Nephron progenitor cell (in vitro differentiated cells): ENCODE data around the gene FLT4.

Experiments used
- DNase-seq: peaks from one replicate; pipeline ENCODE4 v3.0.0; 2021
- H3K27ac Mint-ChIP-seq: 2 replicates; pipeline ENCODE4 v1.8.0; 2021; ENCODE audit warnings: mild to moderate bottlenecking, moderate library complexity, mixed read lengths
- H3K27me3 Mint-ChIP-seq: 2 replicates; pipeline ENCODE4 v1.8.0; 2021; ENCODE audit warnings: mild to moderate bottlenecking, low read depth, mixed read lengths; ENCODE audit not compliant: poor library complexity
- H3K36me3 Mint-ChIP-seq: 2 replicates; pipeline ENCODE4 v1.8.0; 2021; ENCODE audit warnings: low read depth, mixed read lengths
- H3K4me1 Mint-ChIP-seq: 2 replicates; pipeline ENCODE4 v1.8.0; 2021; ENCODE audit warnings: mixed read lengths
- H3K4me3 Mint-ChIP-seq: 2 replicates; pipeline ENCODE4 v1.8.0; 2021; ENCODE audit warnings: mild to moderate bottlenecking, moderate library complexity, mixed read lengths
- H3K9me3 Mint-ChIP-seq: 2 replicates; pipeline ENCODE4 v1.8.0; 2021; ENCODE audit warnings: mild to moderate bottlenecking, moderate library complexity, mixed read lengths
- CTCF ChIP-seq: fragments of 200-600 bp; sonication (generic); IDR thresholded peaks from 2 replicates; pipeline ENCODE4 v1.5.0; 2021; ENCODE audit warnings: antibody characterized with exemption

The FLT4 gene

GRCh38 chr5:180649297-180650039 lies at the start of gene FLT4:
Gene FLT4, minus strand, starts transcription at chr5:180649600. Its CDS starts 55 bp downstream, at chr5:180649545.
- Mint-ChIP-seq H3K36me3 (no peaks in the 10 kb centered on the region), H3K4me3 (peak within 1 kb of the TSS; percentile 83), H3K27ac (no peak within 1 kb of the TSS), H3K9me3 (peaks cover 6% of the 10 kb centered on the region), H3K4me1 (peaks cover 31% of the 10 kb centered on the region), H3K27me3 (peaks cover 87% of the 10 kb centered on the region)
- TF ChIP-seq CTCF: no peak
- peak; percentile 58 for DNase-seq

GRCh38 chr5:180699042-180699441 lies 49.6 kb upstream of the FLT4 start:
- no peak overlapping the region for H3K4me3 Mint-ChIP-seq
- H3K4me1 Mint-ChIP-seq: no peaks in the 10 kb centered on the region
- H3K36me3 Mint-ChIP-seq: no peaks in the 10 kb centered on the region
- no peak overlapping the region for H3K27ac Mint-ChIP-seq
- H3K9me3 Mint-ChIP-seq: peaks cover 58% of the 10 kb centered on the region
- TF ChIP-seq CTCF: no peak
- H3K27me3 Mint-ChIP-seq: peaks cover 12% of the 10 kb centered on the region
- no peak for DNase-seq

GRCh38 chr5:180696116-180696515 lies 46.7 kb upstream of the FLT4 start:
- TF ChIP-seq CTCF: no peak
- Mint-ChIP-seq H3K27me3 (peaks cover 25% of the 10 kb centered on the region), H3K9me3 (peaks cover 36% of the 10 kb centered on the region), H3K27ac (no peak overlapping the region), H3K4me1 (peaks cover 6% of the 10 kb centered on the region), H3K4me3 (no peak overlapping the region), H3K36me3 (no peaks in the 10 kb centered on the region)
- DNase-seq: no peak

GRCh38 chr5:180692429-180692828 lies 43.0 kb upstream of the FLT4 start:
- DNase-seq: no peak
- Mint-ChIP-seq H3K27ac (no peak overlapping the region), H3K9me3 (peaks cover 19% of the 10 kb centered on the region), H3K36me3 (no peaks in the 10 kb centered on the region), H3K27me3 (peaks cover 16% of the 10 kb centered on the region), H3K4me3 (no peak overlapping the region), H3K4me1 (peaks cover 32% of the 10 kb centered on the region)
- no peak for TF ChIP-seq CTCF

GRCh38 chr5:180691046-180691445 lies 41.6 kb upstream of the FLT4 start:
- TF ChIP-seq CTCF: no peak
- H3K9me3 Mint-ChIP-seq: peaks cover 13% of the 10 kb centered on the region
- H3K36me3 Mint-ChIP-seq: no peaks in the 10 kb centered on the region
- no peak overlapping the region for H3K27ac Mint-ChIP-seq
- no peak overlapping the region for H3K4me3 Mint-ChIP-seq
- DNase-seq: no peak
- peaks cover 20% of the 10 kb centered on the region for H3K27me3 Mint-ChIP-seq
- H3K4me1 Mint-ChIP-seq: peaks cover 32% of the 10 kb centered on the region

GRCh38 chr5:180690562-180690961 lies 41.2 kb upstream of the FLT4 start:
- Mint-ChIP-seq H3K27ac (no peak overlapping the region), H3K27me3 (peaks cover 25% of the 10 kb centered on the region), H3K9me3 (peaks cover 11% of the 10 kb centered on the region), H3K4me3 (no peak overlapping the region), H3K4me1 (peaks cover 32% of the 10 kb centered on the region), H3K36me3 (no peaks in the 10 kb centered on the region)
- no peak for DNase-seq
- TF ChIP-seq CTCF: no peak
